Measurements from ENCODE around the gene P3H1.

P3H1 gene

DNA sequence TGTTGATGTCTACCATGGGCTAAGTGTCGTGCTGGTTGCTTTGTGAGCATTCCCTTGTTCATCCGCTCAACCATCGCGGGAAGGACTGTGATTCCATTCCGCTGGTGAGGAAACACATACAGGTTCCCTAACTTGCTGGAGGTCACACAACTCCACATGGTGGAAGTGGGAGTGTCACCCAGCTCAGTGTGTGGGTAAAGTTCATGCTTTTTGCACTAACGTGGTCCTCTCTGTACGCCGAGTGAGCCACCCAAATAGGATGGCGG, 22.7 kb downstream of the P3H1 start:
- no peak for DNase-seq (ENCODE audit: low read depth)

GRCh38 chr1:42743317-42744147, 23.3 kb downstream of the P3H1 start:
- DNase-seq (ENCODE audit: low read depth): no peak

DNA sequence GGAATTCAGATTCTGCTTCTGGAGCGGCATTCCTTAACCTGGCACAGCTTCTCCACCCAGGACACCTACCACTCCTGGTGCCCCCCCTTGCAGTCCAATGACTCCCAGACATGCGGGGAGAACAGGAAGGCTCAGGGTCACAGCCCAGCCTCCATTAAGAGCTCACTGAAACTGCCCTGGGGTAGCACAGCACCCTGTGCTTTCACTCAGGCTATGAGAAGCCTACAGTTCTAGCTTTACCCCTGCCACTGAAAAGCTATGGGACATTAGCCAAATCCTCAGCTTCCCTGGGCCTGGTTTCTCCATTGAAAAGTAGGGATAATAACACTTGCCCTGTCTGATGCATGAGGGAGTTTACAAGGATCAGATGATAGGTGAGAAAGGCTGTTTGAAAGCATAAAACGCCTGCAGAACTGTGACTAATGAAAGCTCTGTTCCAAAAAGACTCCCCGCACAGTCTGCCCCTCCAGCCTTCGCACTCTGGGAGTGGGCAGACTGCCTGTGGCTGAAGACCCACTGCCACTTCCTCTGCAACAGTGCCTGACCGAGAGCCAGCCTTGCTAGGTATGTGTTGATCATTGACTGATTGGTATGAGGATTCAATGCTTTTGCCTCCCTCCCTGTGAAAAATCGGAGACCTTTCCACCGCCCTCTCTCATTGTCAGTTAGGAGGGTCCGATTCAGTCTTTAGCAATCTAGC, 24.1 kb downstream of the P3H1 start:
- no peak for DNase-seq (ENCODE audit: low read depth)

- no peak for DNase-seq (ENCODE audit: low read depth)
Observed at GRCh38 chr1:42742141-42742540, 24.7 kb downstream of the P3H1 start.

GRCh38 chr1:42741706-42742105, 25.1 kb downstream of the P3H1 start:
- no peak for DNase-seq (ENCODE audit: low read depth)

- no peak for DNase-seq (ENCODE audit: low read depth)
Observed at GRCh38 chr1:42740851-42741580, 25.8 kb downstream of the P3H1 start.

GRCh38 chr1:42739753-42740700, 26.8 kb downstream of the P3H1 start, which contains the start of gene CLDN19:
Gene CLDN19, minus strand, starts transcription at chr1:42740236. Its CDS starts 173 bp downstream, at chr1:42740063.
- no peak for DNase-seq (ENCODE audit: low read depth)

- no peak for DNase-seq (ENCODE audit: low read depth)
Observed at GRCh38 chr1:42738678-42739226, 28.1 kb downstream of the P3H1 start.

GRCh38 chr1:42737986-42738677, 28.7 kb downstream of the P3H1 start:
- DNase-seq (ENCODE audit: low read depth): no peak

DNA sequence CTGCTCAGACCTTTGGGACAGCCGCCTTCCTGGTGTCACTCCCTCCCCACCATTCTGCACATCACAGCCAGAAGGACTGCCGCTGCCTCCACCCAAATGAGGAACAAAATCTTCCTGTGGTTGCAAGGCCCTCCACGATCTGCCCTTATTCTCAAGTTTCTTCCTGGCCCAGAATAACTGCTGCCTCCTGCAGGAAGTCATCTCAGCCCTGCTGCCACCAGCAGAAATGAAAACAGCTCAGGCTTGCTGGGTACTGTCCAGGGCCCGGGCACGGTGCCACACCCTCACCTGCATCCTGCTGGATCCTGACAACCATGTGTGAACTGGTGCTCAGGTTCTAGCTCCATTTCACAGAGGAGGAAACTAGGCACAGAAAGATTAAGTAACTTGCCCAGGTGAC, 29.6 kb downstream of the P3H1 start:
- no peak for DNase-seq (ENCODE audit: low read depth)

- DNase-seq (ENCODE audit: low read depth): no peak
Observed at GRCh38 chr1:42736571-42737200, 30.1 kb downstream of the P3H1 start.

GRCh38 chr1:42736152-42736551, 30.7 kb downstream of the P3H1 start:
- no peak for DNase-seq (ENCODE audit: low read depth)

GRCh38 chr1:42735477-42736105, 31.2 kb downstream of the P3H1 start:
- no peak for DNase-seq (ENCODE audit: low read depth)

GRCh38 chr1:42735056-42735455, 31.8 kb downstream of the P3H1 start:
- DNase-seq (ENCODE audit: low read depth): no peak

DNA sequence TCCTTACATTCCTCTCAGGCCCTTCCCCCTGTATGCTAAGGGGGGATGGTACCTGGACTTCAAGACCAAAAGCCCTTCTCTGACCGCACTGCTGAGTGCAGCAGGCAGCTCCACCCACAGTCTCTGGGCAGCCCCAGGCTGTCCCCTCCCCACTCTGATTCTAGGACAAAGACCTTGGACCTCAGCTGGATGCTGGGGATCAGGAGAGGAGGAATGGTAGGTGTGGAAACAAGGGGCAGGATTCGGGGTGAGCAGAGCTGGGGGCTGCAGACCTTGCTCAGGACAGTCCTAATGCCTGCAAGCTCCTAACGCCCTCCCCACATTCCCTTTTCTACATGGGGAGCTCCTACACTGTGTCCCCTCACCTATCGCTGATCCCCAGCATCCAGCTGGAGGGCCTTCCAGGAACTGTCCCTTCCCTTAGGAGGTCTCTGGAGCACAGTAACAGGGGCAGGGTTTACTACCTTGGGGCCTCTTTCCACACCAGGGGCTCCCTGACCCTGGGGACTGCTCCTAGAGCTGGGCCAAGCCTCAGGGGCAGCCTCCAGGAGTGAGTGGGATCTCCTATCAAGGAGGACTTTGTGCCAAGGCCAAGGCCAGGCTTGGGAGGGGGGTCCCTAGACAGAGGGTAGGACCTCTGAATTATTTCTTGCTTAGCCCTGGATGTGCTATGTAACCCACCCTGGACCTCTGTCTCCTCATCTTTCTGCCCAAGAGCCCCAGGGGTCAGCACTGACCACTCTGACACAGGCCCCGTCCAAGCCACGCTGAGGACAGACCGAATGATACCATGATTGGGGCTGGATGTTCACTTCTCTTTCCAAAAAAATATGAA, 32.4 kb downstream of the P3H1 start:
- DNase-seq (ENCODE audit: low read depth): no peak

DNA sequence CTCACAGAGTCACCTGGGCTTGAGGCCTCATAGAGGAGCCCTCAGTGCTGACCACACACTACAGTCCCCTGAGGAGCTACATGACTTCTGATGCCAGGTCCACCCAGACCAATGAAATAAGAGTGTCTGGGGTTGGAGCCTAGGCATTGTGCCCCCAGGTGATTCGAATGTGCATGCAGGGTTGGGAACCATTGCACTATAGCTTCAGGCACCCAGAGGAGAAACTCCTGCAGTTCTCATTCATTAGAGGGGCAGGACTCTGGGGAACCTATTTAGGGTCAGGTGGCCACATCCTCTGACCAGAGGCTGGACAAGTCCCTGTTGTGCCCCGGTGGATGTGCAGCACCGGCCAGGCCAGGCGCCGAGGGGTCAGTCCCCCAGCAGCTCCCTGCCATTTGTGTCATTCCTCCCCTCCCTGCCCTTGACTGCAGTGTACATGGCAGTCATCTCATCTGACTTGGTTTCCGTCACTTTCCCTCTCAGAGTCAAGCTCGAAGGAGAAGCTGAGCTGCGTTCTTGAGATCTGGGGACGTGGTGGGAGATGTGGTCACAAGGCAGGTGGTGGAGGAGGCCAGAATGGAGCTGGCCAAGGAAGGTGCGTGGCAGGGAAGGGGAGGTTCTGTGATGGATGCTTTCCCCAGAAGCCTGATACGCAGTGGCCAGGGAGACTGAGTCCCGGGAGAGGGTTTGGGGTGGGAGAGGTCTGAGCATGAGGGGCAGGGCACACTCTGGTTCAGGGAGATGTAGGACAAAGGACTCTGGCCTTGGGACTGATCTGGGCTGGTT, 33.2 kb downstream of the P3H1 start:
- no peak for DNase-seq (ENCODE audit: low read depth)

DNA sequence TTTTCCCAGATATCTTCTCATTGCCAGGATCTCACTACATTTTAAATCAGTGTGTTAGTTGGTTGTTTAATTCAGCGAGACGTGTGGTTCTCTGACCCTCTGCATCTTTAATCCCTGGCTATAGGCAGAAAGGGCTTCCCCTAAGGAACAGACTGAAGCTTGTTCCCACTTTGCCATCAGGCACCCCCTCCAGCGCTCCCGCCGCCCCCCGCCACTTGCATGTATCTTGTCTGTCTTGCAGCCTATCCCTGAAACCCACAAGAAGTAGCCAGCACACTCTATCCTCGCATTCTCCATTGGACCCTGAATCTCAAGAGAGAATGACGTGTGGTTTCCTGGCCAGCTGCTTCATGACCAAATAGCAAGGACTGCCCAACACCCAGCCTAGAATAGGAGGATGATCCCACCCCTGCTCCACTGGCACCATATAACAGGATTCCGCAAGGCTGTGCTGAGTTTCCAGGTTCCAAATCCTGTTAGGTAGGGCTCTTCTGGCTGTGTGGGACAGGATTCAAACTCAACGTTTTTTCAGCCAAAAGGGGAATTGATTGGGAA, 34.6 kb downstream of the P3H1 start:
- no peak for DNase-seq (ENCODE audit: low read depth)

DNA sequence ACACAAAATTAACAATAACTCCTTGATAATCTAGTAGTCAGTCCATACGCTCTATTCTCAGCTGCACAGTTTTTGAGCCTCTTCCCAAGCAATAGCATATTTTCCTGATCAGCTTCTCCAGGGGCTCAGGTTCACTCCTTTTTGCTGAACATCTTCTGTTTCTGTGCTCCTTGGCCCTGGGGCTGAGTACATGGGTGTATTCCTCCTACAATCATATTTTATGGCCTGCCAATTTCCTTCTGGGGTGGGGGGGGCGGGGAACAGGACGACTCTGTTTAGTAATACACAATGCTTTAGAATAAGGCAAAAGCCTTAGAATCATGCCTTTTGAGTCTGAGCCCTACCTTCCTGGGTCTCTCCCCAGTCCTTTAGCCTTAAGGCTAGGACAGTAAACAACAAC, 35.2 kb downstream of the P3H1 start:
- DNase-seq (ENCODE audit: low read depth): no peak

All from activated T-cell treated with anti-CD3 and anti-CD28 coated beads for 48 hours (primary cell).